ENCODE data around the gene OGA.

The OGA gene

DNA sequence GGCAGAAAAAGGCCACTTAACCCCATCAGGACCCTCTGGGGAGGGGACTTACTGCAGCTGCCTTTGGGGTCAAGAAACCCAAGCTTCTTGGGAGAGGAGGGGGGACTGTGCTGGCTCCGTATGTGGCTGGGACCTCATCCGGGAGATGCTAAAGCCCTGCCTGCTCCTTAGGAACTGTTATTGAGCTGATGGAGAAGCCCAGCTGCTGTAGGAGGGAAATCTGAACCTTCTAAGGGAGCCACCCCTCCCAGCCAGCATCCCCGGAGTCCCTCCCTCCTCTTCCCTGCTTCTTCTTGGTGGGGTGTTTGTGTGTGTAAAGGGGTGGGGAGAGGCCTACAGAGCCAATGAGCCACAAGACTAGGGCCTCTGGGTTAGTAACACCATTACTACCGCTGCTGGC is 17.1 kb upstream of the OGA start:
- no peak for DNase-seq (ENCODE audit: low read depth, low spot score)

DNA sequence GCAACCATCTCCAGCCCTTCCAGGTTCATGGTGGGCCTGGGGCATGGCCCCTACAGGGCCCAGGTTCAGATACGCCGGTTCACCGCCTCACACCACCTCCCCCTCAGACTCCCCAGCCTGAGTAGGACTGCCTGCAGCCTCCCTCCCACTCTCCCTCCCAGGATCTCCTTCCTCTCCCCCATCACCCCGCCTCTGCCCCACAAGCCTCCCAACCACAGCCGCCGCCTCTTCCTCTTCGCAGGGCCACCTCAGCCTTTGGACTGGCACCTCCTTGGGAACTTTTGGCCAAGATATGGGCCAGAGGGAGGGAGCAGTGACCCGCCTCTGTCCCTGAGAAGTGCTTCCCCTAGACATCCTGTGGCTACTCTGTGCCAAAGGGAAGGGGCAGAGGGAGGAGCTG is 16.1 kb upstream of the OGA start:
- no peak for DNase-seq (ENCODE audit: low read depth, low spot score)

DNA sequence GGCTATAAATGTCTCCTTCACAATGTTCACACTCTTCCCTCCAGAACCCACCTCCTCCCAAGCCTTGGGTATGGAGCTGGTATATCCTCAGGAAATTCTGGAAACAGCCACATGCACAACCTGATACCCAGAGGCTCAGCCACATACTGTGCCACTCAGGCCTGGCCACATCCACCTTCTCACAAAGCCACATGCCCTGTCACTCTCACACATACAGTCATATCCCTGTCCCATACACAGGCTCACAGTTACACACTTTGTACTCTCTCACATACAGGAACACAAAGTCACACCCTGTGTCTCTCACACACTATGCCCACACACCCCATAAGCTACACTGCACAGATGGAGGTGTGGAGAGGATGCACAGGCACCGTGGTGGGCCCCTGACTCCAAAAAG is 15.2 kb upstream of the OGA start:
- DNase-seq (ENCODE audit: low read depth, low spot score), result no peak

DNA sequence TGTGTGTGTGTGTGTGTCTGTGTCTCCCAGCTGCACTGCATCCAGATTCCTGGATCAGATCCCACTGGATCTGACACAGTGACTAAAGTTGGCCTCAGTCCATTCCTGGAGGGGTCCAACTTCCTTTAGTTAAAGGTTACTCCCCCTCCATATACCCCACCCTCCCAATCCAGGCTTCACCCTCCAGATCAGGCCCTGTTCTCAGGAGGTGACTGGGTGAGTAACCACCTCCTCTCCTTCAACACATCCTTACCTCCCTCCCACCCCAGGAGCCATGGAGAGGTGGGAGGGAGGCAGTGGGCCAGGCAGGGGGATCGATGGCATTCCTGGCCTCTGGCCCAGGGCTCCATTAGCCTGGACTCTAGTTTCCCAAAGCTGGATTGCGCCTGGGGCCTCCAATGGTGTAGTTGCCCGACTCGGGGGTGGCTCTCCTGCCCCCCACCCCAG is 14.1 kb upstream of the OGA start:
- no peak for DNase-seq (ENCODE audit: low read depth, low spot score)

DNA sequence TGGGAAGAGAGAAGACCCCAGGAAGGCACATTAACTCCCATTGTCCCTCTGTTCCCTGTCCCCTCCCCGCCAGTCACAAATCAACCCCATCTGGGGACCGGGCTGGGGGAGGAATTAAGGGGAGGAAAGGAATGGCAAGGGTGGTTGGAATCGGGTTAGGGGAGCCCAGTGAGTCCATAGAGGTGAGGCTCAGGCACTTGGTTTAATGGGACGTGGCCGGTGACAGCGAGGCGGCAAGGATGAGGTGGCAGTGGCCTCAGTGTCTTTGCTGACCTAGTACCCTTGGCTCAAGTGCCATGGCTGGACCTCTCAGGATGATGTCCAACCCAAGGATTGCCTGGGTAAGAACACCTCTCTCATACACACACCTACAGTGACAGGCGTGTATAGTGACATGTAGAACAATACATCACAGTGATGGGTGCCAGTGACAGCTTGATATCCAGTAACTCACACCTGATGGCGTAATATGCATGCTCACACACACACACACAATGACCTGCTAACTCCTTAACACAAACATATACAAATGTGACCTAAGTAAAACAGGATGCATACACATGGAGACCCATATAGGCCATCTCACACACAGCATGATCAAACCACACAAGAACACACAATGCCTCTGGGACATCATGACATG is 13.0 kb upstream of the OGA start:
- no peak for DNase-seq (ENCODE audit: low read depth, low spot score)

DNA sequence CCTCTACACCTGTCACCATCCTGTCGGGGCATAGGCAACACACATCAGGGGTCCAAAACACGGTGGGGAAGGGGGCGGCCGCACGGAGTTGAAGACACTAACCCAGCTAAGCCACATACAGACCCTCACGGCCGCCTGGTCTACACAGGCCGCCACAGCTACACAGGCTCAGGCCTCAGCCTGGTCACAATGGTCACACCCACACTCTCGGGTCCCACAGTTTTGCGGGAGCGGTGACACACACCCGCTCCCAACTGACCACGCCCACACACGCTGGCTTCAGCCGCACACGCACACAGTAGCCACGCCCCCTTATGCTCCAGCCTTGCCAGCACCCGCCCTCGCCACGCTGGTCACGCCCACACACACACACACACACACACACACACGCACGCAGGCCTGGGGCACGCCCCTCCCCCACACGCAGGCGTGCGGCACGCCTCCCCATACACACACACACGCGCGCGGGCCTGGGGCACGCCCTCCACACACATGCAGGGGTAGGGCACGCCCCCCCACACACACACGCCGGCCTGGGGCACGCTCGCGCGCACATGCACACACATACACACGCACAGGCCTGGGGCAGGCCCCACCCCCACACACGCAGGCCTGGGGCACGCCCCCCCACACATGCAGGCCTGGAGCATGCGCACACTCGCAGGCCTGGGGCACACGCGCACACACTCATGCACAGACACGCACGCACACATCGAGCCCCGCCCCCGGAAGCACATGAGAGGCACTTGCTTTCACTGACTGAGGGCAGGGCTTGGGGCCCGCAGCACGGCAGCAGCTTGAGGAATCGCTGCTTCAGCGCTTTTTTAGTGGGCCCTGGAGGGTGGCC is 12.3 kb upstream of the OGA start:
- DNase-seq (ENCODE audit: low read depth, low spot score), result peak; percentile 92

DNA sequence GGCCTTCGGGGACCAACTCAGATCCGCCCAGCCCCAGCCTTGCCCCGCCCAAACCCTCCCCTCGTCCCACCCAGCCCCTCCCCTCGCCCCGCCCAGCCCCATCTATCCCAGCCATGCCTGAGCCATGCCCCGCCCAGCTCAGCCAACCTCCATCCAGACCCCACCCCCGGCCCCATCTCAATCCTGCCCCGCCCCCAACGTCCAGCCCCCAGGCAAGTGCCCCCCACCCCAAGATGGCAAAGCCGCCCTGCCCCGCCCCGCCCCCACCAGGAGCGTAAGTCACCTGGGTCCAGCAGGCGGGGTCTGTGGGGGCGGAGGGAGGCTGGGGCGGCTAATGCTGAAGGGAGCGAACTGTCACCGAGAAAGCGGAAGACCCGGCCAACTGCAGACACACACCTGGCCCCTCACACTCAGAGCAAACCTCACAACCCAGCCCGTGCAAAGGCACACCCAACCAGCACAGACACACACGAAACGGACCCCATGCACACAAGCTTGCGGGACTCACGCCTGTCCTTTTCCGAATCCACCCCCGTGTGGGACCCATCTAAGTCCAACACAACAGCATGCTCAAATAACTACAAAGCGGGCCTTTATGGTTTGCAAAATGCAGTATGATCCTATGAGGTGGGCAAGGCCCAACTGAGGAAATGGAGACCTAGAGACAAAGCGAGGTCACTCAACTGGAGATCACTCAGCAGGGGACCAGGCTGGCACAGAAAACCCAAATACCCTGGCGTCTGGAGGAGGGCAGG is 11.5 kb upstream of the OGA start:
- peak; percentile 46 for DNase-seq (ENCODE audit: low read depth, low spot score)

DNA sequence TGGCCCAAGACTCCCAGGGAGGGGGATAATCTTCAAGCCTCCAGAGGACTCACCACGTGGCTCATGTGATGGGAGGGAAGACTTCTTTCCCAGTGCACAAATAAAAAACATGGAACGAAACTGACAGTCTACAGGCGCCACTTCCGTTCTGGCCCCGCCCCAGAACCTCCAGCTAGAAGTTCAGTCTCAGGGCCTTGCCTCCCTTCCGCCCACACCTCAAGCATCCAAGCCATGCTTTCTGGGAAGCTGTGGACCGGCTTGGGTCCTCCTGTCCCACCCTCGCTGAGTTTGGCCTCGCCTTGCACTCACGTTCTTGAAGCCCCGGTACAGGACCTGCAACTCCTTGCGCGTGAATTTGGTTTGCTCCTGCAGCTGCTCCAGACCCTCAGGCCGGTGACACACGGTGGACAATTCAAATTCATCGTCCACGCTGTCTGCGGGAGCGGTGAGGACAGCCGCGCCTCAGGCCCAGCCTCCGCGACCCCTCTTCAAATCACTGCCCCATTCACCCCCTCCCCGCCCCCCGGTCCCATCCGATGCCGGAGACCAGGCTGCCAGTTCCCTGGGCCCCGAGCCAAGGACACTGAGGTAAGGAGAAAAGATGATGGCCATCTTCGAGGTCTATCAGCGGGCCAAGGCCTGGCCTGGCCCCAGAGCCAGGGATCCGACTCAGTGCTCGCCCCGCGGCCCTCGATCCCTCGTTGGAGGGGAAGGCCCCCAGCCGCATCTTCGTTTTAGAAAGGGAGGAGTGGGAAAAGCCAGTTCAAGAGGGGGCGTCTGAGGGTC is 10.7 kb upstream of the OGA start:
- DNase-seq (ENCODE audit: low read depth, low spot score), result no peak

DNA sequence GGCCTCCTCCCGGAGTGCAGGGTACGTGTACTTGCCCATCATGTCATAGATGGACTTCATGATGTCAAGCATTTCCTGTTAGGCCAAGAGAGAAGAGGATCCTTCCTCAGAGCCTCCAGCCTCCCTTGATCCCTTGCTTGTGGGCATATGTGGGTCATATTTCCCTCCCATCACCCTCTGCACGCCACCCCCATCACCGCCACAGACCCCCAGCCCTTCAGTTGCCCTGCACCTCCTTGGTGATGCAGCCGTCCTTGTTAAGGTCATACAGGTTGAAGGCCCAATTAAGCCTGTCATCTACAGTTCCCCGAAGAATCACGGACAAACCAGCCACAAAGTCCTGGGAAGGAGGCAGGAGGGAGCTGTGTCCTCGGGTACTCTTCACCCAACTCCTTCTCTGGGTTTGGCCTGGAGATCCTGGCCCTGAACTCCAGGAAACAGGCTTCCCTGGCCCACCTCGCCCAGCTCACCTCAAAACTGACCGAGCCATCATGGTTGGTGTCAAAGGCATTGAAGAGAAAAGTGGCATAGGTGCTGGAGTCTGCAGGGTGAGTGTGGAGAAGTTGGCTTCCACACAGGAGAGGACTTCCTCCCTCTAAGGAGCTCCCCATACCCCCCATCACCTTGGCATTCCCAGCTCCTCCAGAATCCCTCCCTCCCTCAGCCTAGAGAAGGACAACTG is 9.8 kb upstream of the OGA start:
- no peak for DNase-seq (ENCODE audit: low read depth, low spot score)

DNA sequence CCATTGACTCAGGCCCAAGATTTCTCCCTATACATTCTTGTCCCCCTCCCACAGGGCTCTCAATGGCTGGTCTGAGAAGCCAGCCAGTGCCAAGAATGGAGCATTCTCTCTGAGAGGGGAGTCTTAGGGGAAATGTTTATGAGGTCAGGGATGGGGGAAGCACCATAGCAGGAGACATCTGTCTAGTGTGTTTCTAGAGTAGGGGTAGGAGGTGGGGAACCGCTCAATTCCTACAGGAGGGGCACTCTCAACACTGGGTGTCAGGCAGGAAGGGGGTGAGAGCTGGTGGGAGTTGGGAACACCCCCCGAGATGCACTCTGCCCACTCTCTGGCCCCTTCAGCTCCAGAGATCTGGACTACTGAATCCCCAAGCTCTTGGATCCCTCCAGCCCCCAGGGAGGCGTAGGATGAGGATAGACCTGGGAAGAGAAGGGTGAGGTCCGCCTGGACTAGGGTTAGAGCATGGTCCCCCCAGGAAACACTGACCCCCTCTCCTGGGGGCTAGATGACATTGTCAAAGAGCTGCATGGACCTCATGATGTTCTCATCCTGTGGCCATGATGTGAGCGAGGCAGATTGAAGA is 8.7 kb upstream of the OGA start:
- no peak for DNase-seq (ENCODE audit: low read depth, low spot score)

DNA sequence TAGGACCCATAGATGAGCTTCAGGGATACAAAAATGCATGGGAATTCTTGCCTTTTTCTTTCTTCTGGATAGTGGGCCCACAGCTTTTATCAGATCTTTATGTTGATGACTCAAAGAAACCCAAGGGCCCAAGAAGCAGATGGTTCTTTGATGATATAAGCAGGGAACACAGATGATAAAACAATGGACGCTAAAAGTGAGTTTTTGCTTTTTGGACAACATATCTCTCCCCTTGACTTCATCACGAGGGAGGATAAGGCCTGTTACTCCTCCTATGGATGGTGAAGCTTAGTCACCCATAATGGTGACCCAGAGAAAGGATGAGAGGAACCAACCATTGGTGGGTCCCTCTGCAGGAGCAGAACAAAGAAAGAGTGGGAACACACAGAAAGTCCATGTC is 6.5 kb upstream of the OGA start:
- no peak for DNase-seq (ENCODE audit: low read depth, low spot score)

DNA sequence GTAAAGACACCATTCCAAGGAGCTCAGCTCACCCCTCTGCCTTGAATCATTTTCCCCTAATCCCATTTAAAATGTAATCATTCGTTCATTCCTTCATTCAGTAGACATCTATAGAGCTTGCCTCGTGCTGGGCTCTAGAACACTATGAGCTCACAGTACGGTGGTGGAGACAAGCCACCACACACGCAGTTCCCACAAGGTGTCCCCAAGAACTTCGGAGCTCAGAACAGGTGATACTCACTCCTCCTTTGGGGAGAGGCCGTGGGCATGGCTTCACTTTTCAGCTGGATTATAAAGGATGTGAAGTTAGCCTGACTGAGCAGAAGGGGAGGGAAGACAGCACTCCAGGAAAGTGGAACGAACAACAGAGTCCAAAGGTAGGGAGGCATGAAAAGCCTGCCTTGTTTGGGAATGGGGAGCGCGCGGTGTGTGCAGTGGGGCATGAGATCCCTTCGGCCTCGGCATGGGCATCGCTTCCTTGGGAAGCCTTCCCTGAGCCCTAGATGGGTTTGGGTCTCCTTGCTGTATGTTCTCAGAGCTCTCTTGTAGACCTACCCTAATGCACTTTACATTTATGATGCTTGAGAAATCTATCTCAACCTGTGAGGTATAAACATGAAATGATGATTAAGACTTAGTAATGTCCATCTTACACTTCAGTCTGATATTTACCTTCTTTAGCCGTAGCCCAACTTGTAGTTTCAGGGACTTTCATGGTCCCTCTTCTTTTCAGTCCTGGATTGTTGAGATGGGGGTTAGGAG is 809 bp upstream of the OGA start:
- DNase-seq (ENCODE audit: low read depth, low spot score), result no peak

DNA sequence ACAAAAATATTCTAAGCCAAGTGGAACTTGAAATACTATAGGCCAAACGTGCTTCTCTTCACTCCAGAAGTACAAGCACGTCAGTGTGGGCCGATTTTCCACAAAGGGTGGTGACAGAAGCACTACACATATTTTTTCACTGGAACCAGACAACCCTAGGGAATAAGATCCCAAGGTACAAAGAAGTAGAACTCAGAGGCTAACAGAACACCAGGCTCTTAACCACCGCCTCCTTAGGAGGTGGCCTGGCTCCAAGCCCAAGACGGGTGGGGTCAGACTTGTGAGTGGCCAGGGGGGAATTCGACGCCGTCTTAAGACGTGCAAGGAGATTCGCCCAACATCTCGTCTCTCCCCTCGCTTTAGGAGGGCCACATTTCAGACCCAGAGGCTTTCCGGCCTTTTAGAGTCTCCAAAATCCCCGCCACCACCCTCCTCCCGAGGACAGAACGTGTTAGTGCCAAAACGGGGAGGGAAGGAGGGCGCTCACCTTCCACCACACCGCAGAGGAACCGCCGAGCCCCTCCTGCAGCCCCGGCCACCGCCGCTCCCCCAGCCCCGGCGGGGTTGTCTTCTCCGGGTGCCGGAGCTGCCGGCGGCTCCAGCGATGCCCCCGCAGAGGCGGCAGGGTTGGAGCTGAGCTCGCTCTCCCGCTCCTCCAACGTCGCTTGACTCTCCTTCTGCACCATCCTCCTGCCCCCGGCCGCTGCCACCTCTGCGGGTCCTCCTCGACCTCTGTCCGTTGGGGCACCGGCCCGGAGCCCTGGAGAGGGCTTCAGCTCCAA is 716 bp downstream of the OGA start:
- peak; percentile 96 for DNase-seq (ENCODE audit: low read depth, low spot score)

DNA sequence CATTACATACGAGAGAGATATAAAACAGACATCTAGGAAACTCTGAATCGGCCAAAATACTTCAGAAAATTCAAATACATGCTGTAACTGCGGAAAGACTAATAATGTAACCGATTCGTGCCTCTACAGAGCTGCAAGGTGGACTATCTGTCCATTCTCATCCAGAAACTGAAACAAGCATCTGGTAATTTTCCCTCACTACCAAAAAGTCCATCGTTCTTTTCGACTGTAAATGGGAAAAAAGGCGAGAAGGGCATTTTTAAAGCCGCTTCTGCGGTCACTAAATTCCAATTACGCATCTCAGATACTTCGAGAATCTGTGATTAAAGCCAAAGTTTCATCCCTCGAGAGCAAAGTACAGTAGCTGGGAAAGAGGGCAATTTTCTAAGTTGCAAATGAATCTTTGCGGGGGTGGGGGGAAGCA is 1.3 kb downstream of the OGA start:
- no peak for DNase-seq (ENCODE audit: low read depth, low spot score)

DNA sequence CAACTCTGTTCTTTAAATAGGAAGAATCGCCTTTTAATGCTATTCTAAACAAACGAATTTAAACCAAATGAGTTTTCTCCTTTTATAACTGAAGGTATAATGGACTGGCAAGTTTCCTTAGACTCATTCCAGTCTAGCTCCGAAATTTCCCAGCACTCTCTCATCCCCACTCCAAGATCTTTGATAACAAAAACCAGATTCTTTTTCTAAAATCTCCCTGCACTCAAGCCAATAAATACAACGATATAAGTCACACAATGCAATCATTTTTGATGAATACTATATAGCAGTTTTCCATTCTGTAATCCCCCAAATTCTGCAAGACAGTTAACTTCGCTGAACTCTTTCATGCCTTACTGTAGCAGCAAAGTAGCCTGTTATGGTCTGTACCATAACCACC is 1.9 kb downstream of the OGA start:
- DNase-seq (ENCODE audit: low read depth, low spot score), result peak; percentile 16

DNA sequence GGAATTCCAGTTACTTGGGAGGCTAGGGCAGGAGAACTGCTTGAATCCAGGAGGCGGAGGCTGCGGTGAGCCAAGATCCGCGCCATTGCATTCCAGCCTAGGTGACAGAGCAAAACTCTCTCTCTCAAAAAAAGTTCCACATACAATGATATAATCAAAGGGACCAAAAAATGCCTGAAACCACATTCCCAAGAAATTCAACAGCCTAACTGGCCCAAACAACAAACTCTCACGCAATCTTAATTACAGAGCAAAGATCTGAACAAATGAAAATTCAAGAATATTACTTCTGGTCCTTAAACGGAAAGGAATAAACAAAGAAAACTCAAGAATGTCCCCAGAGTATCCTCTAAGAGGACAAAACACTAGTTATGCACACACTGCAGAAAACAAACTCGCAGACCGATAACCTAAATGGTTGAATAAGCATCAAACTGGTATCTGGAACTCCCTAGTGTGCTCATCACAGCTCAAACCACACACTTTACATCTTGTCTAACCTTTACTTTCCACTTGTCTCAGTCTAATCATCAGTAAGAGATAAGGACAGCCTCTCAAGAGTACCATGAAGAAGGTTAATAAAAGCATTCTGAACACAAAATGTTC is 3.7 kb downstream of the OGA start:
- DNase-seq (ENCODE audit: low read depth, low spot score), result peak; percentile 68

DNA sequence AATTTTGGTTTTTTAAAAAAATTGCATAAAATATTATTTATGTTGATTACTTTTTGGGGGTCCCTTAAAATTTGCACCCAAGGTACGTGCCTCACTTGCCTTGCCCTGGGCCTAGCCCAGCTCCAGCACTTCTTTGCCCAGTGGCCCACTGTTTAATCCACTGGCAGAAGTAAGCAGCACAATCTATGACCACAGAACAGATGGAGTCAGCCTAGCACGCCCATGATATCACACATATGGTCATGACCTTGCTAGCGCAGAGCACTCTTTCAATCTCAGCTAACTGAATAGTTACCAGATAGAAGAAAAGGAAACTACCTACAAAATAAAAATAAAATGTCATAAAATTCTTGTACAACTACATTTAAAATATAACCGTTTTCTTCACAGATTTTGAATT is 5.6 kb downstream of the OGA start:
- no peak for DNase-seq (ENCODE audit: low read depth, low spot score)

DNA sequence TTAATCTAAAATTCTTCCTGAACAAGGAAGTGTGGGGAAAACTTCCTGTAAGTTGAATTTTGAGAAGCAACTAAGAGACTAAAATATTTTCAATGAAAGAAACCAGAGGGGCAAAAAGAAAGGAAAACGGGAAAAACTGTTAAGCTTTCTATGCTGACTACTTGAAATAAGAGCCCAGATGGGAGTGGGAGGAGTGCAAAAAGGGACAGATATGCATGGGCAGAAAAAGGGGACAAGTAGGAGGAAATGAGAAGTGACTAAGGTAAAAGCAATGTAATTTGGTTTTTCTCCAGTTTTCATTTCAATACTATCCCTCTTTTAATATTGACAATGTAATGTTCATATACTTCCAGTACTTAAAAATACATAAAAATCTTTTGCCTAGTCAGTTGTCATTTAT is 11.1 kb downstream of the OGA start:
- no peak for DNase-seq (ENCODE audit: low read depth, low spot score)

DNA sequence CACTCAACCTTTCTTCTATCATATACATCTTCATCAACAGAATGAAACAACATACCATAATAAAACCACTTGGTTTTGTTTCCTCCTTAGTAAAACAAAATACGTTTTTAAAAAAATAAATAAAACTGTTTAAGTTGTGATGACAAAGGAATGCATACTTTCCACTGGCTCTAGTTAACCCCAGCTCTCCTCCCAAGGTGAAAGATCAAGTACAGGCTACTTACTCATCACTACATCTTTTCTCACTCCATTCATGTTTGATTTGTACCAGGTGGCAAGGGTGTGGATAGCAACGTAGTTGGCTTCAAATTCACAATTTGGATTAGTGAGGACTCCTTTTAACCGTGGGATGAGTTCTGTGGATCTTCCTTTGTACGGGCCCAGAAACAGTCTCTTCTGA is 14.7 kb downstream of the OGA start:
- DNase-seq (ENCODE audit: low read depth, low spot score), result no peak
